GM18526 (cell line): ENCODE data around the gene HEXIM2.

Experiments used
- POLR2A ChIP-seq: IDR thresholded peaks from 3 replicates; pipeline ENCODE4 v1.6.1; 2011; ENCODE audit not compliant: insufficient read length; ENCODE audit errors: extremely low read depth

Gene HEXIM2

DNA sequence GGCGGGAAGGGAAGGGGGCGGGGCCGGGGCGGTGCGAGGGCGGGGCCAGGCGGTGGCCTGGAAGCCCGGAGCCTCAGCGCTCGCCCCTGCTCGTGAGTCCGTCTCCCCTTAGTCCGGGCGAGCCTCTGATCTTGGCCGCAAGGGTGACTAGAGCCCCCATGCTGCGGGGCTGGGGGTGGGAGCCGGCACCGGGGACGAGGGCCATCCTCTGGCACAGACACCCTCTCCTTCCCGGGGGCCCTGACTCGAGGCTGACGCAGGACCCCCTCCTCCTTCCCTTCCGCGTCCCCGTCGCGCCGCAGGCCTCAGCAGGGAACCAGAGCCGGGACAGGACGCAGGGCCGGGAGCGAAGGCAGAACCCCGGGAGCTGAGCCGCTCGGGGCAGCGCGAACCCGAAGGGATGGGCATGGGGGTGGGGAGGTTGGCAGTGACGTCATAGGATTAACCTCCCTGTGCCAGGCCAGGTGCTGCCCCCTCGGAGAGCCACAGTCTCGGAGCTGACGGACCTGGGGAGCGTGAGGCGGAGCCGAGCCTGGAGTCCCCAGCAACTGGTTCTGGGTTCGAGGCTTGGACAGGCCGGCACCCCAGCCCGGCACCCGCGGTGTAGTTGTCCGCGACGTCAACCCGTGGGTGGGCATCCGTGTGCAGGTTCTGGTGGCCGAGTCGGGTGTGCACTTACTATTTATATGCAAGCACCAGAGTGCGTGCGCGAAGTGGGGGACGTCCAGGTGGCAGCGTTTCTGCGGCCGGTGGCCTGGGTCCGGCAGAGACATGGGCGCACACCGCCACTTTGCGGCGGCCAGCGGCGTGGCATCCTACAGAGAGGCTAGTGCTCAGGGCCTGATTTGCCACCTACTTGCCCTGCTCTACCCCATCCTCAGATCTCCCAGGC lies 28.9 kb upstream of the HEXIM2 start:
- no peak for TF ChIP-seq POLR2A

DNA sequence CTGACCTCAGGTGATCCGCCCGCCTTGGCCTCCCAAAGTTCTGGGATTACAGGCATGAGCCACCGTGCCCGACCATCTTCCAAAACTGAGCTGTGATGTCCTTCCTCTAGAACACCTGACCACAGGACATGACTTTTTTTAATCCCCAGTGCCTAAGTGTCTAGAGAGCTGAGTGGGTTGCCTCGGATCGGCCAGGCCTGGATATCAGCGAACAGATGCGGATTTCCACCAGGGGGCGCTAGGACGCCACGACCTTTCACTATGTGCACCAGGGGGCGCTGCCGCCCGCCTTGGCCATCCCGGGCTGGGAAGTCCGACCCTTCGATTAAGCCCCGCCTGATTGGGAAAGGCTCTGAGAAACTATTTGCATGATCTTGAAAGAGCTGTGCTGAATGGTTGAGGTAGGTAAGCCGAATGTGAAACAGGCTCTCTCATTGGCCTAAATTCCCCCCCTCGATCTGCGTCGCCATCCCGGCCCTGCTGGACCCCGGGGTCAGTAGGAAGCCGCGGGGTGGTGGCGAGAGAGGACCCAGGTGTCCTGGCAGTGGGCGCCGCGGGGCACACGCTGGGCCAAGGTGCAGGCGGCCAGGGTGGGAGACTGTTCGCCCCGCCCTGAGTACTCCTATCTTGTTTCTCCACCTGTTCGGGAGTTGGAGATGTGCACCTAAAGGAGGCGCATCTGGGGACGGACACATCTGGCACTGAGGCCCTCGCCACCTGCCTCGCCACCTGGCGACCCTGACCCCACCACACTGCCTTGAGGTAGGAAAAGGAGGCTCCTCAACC lies 26.3 kb upstream of the HEXIM2 start, which contains the start of gene ACBD4:
TSS of gene ACBD4 (plus strand) at position 496 of the 786 bp plus-strand sequence. CDS start 458 bp downstream, outside the sequence.
- TF ChIP-seq POLR2A = peak; percentile 71

DNA sequence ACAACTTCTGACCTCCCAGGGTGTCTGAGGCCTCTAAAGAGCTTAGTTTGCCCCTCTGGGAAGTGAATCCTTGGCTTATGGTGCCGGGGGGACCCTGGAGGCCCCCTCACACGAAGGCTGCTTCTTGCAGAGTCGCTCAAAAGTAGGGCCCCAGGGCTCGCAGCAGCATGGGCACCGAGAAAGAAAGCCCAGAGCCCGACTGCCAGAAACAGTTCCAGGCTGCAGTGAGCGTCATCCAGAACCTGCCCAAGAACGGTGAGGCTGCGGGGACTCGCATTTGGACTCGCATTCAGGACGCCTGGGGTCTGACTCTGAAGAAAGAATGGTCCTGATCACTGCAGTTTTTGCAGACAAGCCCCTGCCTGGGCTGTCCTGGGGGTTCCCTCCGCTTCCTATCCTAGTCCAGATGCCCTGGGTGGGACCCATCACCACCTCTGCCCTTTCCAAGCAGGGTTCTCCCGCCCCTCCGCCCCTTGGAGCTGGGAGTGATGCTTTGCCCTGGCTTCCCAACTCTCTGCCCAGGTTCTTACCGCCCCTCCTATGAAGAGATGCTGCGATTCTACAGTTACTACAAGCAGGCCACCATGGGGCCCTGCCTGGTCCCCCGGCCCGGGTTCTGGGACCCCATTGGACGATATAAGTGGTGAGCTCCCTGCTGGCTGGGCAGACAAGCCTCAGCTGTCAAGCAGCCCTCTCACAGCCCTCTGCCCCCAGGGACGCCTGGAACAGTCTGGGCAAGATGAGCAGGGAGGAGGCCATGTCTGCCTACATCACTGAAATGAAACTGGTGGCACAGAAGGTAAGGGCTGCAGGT lies 25.5 kb upstream of the HEXIM2 start:
- TF ChIP-seq POLR2A = no peak

DNA sequence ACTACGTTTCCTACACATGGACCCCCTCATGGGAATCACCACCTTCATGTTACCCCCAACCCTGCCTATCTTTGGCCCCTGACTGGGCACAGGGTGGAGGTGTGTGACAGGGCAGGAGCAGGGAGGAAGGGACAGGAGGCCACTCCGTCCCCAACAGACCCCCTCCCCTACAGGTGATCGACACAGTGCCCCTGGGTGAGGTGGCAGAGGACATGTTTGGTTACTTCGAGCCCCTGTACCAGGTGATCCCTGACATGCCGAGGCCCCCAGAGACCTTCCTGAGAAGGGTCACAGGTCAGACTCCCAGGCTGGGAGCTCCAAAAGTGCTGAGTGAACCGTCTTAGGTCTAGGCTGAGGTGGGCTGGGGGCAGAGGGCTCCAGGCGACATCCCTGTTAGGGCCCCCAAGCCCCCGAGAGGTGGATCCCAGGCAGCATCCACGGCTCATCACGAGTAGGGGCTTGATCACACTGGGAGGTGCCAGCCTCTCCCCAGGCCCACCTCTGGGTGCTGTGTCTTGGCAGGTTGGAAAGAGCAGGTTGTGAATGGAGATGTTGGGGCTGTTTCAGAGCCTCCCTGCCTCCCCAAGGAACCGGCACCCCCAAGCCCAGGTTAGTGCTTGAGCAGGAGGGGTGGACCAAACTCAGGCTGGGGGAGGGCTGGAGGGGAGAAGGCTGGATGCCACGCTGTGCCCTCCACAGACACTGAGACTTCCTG lies 24.7 kb upstream of the HEXIM2 start:
- TF ChIP-seq POLR2A = no peak

DNA sequence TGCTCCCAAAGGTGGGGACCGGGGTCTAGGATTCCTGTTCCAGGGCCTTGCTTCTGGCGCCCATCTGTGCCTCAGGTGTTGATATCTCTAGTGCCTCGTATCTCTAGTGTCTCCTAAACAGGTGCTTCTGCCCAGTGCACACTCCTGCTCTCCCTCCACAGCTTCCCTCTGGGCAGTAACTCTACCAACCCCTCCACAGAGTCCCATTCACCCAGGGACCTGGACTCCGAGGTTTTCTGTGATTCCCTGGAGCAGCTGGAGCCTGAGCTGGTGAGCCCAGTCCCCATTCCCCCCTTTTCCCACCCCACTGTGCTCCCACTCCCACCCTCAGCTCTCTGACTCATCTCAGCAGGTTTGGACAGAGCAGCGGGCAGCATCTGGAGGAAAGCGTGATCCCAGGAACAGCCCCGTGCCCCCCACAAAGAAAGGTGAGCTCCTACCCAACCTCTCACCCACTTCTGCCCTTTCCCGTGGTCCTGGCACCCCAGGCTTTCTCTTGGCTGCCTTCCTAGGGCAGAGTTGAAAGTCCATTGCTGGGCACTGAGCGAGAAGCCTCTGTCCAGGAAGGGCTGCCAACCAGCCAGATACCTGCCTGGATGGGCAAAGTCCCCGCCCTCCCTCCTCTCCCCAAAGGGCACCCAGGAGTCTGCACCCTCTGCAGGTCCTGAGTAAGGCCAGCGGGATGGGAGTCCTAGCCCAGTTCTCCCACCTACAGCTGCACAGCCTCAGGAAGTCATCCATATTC lies 23.9 kb upstream of the HEXIM2 start:
- no peak for TF ChIP-seq POLR2A

DNA sequence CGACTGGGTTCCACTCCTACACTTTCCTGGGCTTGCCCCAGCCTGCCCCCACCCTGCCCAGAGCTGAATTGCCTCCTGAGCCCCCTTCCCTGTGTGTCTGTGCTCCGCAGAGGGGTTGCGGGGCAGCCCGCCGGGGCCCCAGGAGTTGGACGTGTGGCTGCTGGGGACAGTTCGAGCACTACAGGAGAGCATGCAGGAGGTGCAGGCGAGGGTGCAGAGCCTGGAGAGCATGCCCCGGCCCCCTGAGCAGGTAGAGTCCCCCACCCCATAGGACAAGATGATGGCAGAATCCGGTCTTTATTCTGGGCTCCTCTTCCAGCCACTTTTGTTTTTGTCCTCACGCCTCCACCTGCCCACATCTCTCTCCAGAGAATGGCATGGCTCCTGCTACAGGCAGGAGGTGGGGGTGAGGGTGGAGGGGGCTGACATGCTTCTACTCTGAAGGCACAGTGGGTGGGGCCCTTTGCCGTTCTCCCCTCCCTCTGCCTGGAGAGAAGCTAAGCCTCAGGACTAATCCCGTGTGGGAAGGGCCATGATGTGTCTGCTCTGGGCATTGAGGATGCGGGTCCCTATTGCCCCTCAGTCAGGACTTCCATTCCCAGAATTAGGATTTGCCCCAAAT lies 22.7 kb upstream of the HEXIM2 start:
- TF ChIP-seq POLR2A = no peak

DNA sequence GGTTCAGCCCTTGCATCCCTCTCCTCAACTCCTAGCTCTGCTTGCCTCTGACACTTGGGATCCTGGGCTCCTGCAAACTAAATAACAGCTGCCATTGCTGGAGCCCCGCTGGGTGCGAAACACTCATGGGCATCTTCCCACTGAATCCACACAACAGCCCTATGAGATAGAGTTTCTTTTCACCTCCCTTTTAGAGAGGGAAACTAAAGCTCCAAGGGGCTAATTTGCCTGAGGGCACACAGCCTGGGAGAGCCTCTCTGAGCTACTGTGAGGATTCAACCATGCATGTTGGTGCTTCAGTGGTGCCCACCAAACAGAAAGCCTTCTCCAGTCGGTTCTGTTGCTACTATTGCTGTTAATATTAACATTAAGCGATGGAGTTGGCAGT lies 22.1 kb upstream of the HEXIM2 start:
- TF ChIP-seq POLR2A = no peak

DNA sequence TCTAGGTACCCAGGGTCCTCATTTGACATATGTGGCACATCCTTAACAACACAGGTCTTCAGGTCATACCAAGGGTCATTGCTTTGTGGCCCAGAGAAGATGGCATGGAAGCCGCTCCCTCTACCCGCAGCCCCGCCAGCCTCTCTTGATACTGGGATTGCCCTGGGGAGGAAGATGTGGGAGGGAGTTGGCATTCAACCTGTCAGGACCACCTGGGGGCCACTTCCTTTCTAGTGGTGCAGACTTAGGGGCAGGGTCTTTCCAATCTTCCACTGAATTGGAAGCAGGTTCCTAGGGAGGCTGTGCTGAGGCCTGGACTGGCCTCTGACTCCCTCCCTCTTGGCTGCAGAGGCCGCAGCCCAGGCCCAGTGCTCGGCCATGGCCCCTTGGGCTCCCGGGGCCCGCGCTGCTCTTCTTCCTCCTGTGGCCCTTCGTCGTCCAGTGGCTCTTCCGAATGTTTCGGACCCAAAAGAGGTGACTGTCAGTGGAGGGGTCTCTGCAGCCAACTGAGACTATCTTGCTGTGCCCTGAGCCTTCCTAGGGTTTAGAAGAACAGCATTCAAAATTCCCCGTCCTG lies 18.5 kb upstream of the HEXIM2 start:
- no peak for TF ChIP-seq POLR2A

DNA sequence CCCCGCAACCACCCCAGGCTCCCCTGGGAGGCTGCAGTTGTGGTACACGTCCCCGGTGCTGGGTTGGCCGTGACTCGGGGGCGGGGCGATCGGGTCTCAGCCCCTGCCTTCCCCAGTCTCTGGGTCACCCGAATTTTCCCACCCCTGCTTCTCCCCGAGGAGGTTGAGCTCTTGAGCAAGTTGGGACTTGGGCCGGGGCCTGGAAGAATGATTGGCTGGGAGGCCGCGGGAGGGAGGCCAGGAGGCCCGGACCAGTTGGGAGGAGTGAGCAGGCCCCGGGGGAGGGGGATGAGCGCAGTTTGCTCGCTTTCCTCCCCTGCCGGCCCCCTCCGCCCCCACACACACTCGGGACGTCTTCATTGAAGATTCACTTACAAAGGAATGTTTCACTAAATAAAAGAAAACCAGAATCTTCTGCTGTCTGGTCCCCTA lies 17.9 kb upstream of the HEXIM2 start:
- TF ChIP-seq POLR2A = no peak

DNA sequence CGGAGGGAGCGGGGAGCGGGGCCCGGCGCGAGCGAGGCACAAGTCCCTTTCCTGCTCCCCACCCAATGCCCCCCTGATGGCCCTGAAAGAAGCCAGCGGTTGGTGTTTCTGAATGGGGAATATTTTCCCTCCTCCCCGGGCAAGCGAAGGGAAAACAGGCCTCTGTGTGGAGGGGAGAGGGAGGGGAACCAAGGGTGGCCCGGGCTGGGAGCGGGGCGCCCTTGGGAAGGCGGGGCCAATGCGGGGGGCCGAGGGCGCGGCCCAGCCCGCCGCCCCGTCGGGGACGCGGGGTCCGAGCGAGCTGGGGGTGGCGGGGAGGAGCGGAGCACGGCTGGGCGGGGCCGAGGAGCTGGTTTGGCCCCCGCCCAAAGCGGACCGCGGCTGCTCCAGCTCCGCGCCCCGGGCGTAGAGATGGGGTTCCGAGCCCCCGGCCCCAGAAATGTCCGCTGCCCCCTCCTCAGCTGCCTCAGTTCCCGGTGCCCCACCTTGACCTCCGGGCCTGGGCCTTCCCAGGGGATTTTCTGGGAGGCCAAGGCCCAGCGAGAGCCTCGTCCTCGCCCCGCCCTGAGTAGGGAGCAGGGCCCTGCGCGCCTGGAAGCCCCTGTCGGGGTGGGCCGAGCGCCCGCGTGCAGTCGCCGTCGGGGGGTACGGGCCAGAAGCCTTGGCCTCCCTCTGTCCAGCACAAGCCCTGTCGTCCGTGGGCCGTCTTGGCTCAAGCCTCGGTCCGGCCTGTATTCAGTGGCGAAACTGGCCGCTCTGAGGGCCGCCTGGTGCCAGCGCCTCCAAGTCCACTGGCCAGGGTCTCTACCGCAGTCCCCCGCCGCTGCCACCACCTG lies 17.3 kb upstream of the HEXIM2 start:
- peak; percentile 49 for TF ChIP-seq POLR2A

DNA sequence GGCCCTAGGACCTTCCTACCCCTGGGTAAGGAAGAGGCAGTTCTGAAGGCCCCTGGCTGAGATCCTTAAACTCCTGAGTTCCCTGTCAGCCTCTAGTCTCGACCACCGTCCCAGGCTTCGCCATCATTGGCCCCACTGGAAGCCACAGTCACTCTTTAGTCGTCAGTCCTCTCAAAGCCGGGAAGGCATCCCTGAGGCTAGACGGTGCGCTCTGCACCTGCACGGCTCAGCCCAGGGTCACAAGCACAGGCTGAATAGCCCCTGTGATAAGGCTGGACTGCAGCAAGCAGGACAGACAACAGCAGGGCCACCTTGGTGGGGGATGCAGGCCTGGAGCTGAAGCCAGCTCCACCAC lies 16.7 kb upstream of the HEXIM2 start:
- no peak for TF ChIP-seq POLR2A

DNA sequence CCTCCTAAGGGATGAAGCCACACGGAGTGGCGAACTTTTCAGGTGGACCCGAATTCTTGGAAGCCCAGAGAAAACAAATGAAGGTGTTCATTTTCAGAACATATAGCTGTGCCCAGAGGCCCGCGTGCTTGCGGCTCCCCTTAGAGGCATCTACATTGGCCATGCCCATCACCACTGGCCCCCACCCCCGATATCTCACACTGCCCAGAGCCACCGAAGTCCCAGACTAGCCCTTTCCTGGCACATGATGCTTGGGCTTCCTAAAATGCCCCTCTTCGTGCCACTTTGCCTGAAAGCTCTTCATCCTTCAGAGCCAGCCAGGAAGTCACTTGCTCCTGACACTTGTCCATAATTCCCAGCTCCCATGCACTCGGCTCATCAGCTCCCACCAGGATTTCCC lies 15.5 kb upstream of the HEXIM2 start:
- TF ChIP-seq POLR2A = no peak

DNA sequence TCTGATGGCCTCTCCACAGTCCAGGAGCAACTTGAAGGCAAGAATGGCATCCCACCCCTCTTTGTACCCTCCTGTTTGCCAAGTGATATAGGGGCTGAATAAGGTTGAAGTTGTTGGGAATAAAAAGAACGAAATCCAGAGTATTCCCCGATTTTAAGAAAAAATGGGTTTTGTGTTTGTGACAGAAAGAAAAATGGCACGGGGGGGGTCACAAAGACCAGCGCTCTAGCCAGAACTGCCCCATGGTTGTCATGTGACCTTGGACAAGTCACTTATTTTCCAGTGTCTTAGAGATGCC lies 15.1 kb upstream of the HEXIM2 start:
- no peak for TF ChIP-seq POLR2A
